ENCODE results near the gene TEX264.

TEX264 gene

GRCh38 chr3:51703068-51703760 is 32.2 kb downstream of the TEX264 start:
- Histone ChIP-seq H3K27me3 (ENCODE audit: control insufficient read depth, insufficient read depth, low read length) (peaks cover 11% of the 10 kb centered on the region), H3K9ac (ENCODE audit: low read depth, low read length) (no peak overlapping the region), H3K4me2 (ENCODE audit: low read length) (no peak overlapping the region), H3K4me3 (ENCODE audit: low read length) (no peak overlapping the region), H3K4me1 (ENCODE audit: control insufficient read depth, insufficient read depth, low read length) (peaks cover 5% of the 10 kb centered on the region), H3K36me3 (ENCODE audit: insufficient read depth, low read length) (peaks cover 27% of the 10 kb centered on the region), H3K9me3 (replicated peaks; ENCODE audit: low read length) (no peaks in the 10 kb centered on the region)

- Histone ChIP-seq H3K9ac (ENCODE audit: low read depth, low read length) (no peak overlapping the region), H3K4me2 (ENCODE audit: low read length) (no peak overlapping the region), H3K27me3 (ENCODE audit: control insufficient read depth, insufficient read depth, low read length) (peaks cover 15% of the 10 kb centered on the region), H3K4me1 (ENCODE audit: control insufficient read depth, insufficient read depth, low read length) (peaks cover 5% of the 10 kb centered on the region), H3K9me3 (replicated peaks; ENCODE audit: low read length) (no peaks in the 10 kb centered on the region), H3K36me3 (ENCODE audit: insufficient read depth, low read length) (peaks cover 23% of the 10 kb centered on the region), H3K4me3 (ENCODE audit: low read length) (no peak overlapping the region)
Measured at GRCh38 chr3:51703761-51704510, 32.9 kb downstream of the TEX264 start.

- no peak overlapping the region for H3K9ac ChIP-seq (ENCODE audit: low read depth, low read length)
- no peak overlapping the region for H3K4me2 ChIP-seq (ENCODE audit: low read length)
- peaks cover 5% of the 10 kb centered on the region for H3K4me1 ChIP-seq (ENCODE audit: control insufficient read depth, insufficient read depth, low read length)
- H3K9me3 ChIP-seq (replicated peaks; ENCODE audit: low read length): no peaks in the 10 kb centered on the region
- H3K36me3 ChIP-seq (ENCODE audit: insufficient read depth, low read length): peaks cover 17% of the 10 kb centered on the region
- H3K27me3 ChIP-seq (ENCODE audit: control insufficient read depth, insufficient read depth, low read length): peaks cover 15% of the 10 kb centered on the region
- H3K4me3 ChIP-seq (ENCODE audit: low read length): no peak overlapping the region
Measured at GRCh38 chr3:51704511-51704950, 33.5 kb downstream of the TEX264 start.

GRCh38 chr3:51705276-51706020 is 34.4 kb downstream of the TEX264 start:
- no peak overlapping the region for H3K4me3 ChIP-seq (ENCODE audit: low read length)
- H3K27me3 ChIP-seq (ENCODE audit: control insufficient read depth, insufficient read depth, low read length): peaks cover 15% of the 10 kb centered on the region
- H3K9me3 ChIP-seq (replicated peaks; ENCODE audit: low read length): no peaks in the 10 kb centered on the region
- H3K4me1 ChIP-seq (ENCODE audit: control insufficient read depth, insufficient read depth, low read length): peaks cover 5% of the 10 kb centered on the region
- H3K36me3 ChIP-seq (ENCODE audit: insufficient read depth, low read length): peaks cover 8% of the 10 kb centered on the region
- no peak overlapping the region for H3K9ac ChIP-seq (ENCODE audit: low read depth, low read length)
- H3K4me2 ChIP-seq (ENCODE audit: low read length): no peak overlapping the region

- Histone ChIP-seq H3K4me3 (ENCODE audit: low read length) (no peak overlapping the region), H3K4me1 (ENCODE audit: control insufficient read depth, insufficient read depth, low read length) (peaks cover 5% of the 10 kb centered on the region), H3K9me3 (replicated peaks; ENCODE audit: low read length) (no peaks in the 10 kb centered on the region), H3K4me2 (ENCODE audit: low read length) (no peak overlapping the region), H3K9ac (ENCODE audit: low read depth, low read length) (no peak overlapping the region), H3K36me3 (ENCODE audit: insufficient read depth, low read length) (peaks cover 7% of the 10 kb centered on the region), H3K27me3 (ENCODE audit: control insufficient read depth, insufficient read depth, low read length) (peaks cover 18% of the 10 kb centered on the region)
Measured at GRCh38 chr3:51706021-51706485, 35.0 kb downstream of the TEX264 start.

- H3K36me3 ChIP-seq (ENCODE audit: insufficient read depth, low read length): peaks cover 7% of the 10 kb centered on the region
- H3K4me2 ChIP-seq (ENCODE audit: low read length): peak within 1 kb of the TSS; percentile 78
- H3K4me3 ChIP-seq (ENCODE audit: low read length): peak within 1 kb of the TSS; percentile 52
- H3K4me1 ChIP-seq (ENCODE audit: control insufficient read depth, insufficient read depth, low read length): peaks cover 5% of the 10 kb centered on the region
- peaks cover 18% of the 10 kb centered on the region for H3K27me3 ChIP-seq (ENCODE audit: control insufficient read depth, insufficient read depth, low read length)
- H3K9me3 ChIP-seq (replicated peaks; ENCODE audit: low read length): no peaks in the 10 kb centered on the region
- H3K9ac ChIP-seq (ENCODE audit: low read depth, low read length): no peak within 1 kb of the TSS
Measured at GRCh38 chr3:51706788-51707731, 36.0 kb downstream of the TEX264 start, which contains the start of gene GRM2. Gene GRM2 (plus strand): TSS chr3:51707068. CDS start chr3:51708984, 1,916 bp downstream.

- no peak overlapping the region for H3K4me2 ChIP-seq (ENCODE audit: low read length)
- H3K27me3 ChIP-seq (ENCODE audit: control insufficient read depth, insufficient read depth, low read length): peaks cover 18% of the 10 kb centered on the region
- peaks cover 5% of the 10 kb centered on the region for H3K4me1 ChIP-seq (ENCODE audit: control insufficient read depth, insufficient read depth, low read length)
- no peaks in the 10 kb centered on the region for H3K9me3 ChIP-seq (replicated peaks; ENCODE audit: low read length)
- peaks cover 7% of the 10 kb centered on the region for H3K36me3 ChIP-seq (ENCODE audit: insufficient read depth, low read length)
- H3K4me3 ChIP-seq (ENCODE audit: low read length): no peak overlapping the region
- H3K9ac ChIP-seq (ENCODE audit: low read depth, low read length): no peak overlapping the region
Measured at GRCh38 chr3:51708216-51708845, 37.3 kb downstream of the TEX264 start.

- no peak overlapping the region for H3K9ac ChIP-seq (ENCODE audit: low read depth, low read length)
- H3K36me3 ChIP-seq (ENCODE audit: insufficient read depth, low read length): peaks cover 7% of the 10 kb centered on the region
- peaks cover 5% of the 10 kb centered on the region for H3K4me1 ChIP-seq (ENCODE audit: control insufficient read depth, insufficient read depth, low read length)
- H3K27me3 ChIP-seq (ENCODE audit: control insufficient read depth, insufficient read depth, low read length): peaks cover 18% of the 10 kb centered on the region
- no peaks in the 10 kb centered on the region for H3K9me3 ChIP-seq (replicated peaks; ENCODE audit: low read length)
- H3K4me3 ChIP-seq (ENCODE audit: low read length): no peak overlapping the region
- no peak overlapping the region for H3K4me2 ChIP-seq (ENCODE audit: low read length)
Measured at GRCh38 chr3:51709004-51709420, 38.0 kb downstream of the TEX264 start.

- H3K36me3 ChIP-seq (ENCODE audit: insufficient read depth, low read length): peaks cover 4% of the 10 kb centered on the region
- H3K4me1 ChIP-seq (ENCODE audit: control insufficient read depth, insufficient read depth, low read length): peaks cover 5% of the 10 kb centered on the region
- peaks cover 18% of the 10 kb centered on the region for H3K27me3 ChIP-seq (ENCODE audit: control insufficient read depth, insufficient read depth, low read length)
- H3K9me3 ChIP-seq (replicated peaks; ENCODE audit: low read length): no peaks in the 10 kb centered on the region
- H3K4me3 ChIP-seq (ENCODE audit: low read length): no peak overlapping the region
- no peak overlapping the region for H3K9ac ChIP-seq (ENCODE audit: low read depth, low read length)
- no peak overlapping the region for H3K4me2 ChIP-seq (ENCODE audit: low read length)
Measured at GRCh38 chr3:51709675-51710074, 38.6 kb downstream of the TEX264 start.

- H3K9ac ChIP-seq (ENCODE audit: low read depth, low read length): no peak overlapping the region
- no peaks in the 10 kb centered on the region for H3K9me3 ChIP-seq (replicated peaks; ENCODE audit: low read length)
- H3K27me3 ChIP-seq (ENCODE audit: control insufficient read depth, insufficient read depth, low read length): peaks cover 18% of the 10 kb centered on the region
- H3K36me3 ChIP-seq (ENCODE audit: insufficient read depth, low read length): no peaks in the 10 kb centered on the region
- no peak overlapping the region for H3K4me2 ChIP-seq (ENCODE audit: low read length)
- H3K4me1 ChIP-seq (ENCODE audit: control insufficient read depth, insufficient read depth, low read length): peaks cover 5% of the 10 kb centered on the region
- no peak overlapping the region for H3K4me3 ChIP-seq (ENCODE audit: low read length)
Measured at GRCh38 chr3:51710631-51711351, 39.7 kb downstream of the TEX264 start.

Measured in skeletal muscle satellite cell (primary cell).